PC-9 (cell line): Measurements from ENCODE around the gene FAM149A. TPM values are rescaled to one million over a fixed set of nuclear protein-coding genes. Genes with fewer than 3 reads are reported as not detected.
A peak's percentile ranks its signal among the peaks of the same experiment; 100 is the strongest.

Source experiments
- BruUV-seq: library from RNA; stranded (reverse); fragments of 400-500 nt; replicated peaks from 2 replicates; lab custom pipeline; 2021; lab: Mats Ljungman, UMichigan
- CTCF ChIA-PET: fragments of 300-600 bp; sonication (Branson Sonifier 250); formaldehyde crosslinking; loops from one replicate; lab custom pipeline; 2022; ENCODE audit warnings: antibody characterized with exemption; lab: Charles Lee
- POLR2A ChIA-PET: fragments of 300-600 bp; sonication (Branson Sonifier 250); formaldehyde crosslinking; loops from one replicate; lab custom pipeline; 2022; ENCODE audit warnings: antibody characterized with exemption; ENCODE audit not compliant: unreplicated experiment; lab: Charles Lee
- DNase-seq, 2 experiments: peaks; one replicate each; pipeline versions ENCODE4 v3.0.0 to v3.0.0-alpha.2; 2015 to 2022; ENCODE audit warnings: mixed read lengths in 1 of 2
- H2AFZ ChIP-seq: fragments of 200-600 bp; sonication (generic); 2 replicates; pipeline ENCODE4 v1.8.1; 2017; ENCODE audit warnings: antibody characterized with exemption
- H3F3A ChIP-seq: fragments of 200-600 bp; sonication (generic); 2 replicates; pipeline ENCODE4 v1.8.1; 2017; ENCODE audit warnings: antibody characterized with exemption, mild to moderate bottlenecking, low read depth; ENCODE audit not compliant: insufficient read depth
- H3K27ac ChIP-seq: fragments of 200-600 bp; sonication (generic); 2 replicates; pipeline ENCODE4 v1.6.1; 2016; ENCODE audit warnings: mixed run types
- H3K27me3 ChIP-seq: fragments of 200-600 bp; sonication (generic); 2 replicates; pipeline ENCODE4 v1.6.1; 2016; ENCODE audit warnings: low read depth, mixed run types; ENCODE audit not compliant: insufficient read depth
- H3K36me3 ChIP-seq: fragments of 200-600 bp; sonication (generic); 2 replicates; pipeline ENCODE4 v1.6.1; 2016; ENCODE audit warnings: low read depth, mixed run types
- H3K4me1 ChIP-seq: fragments of 200-600 bp; sonication (generic); replicated peaks from 2 replicates; pipeline ENCODE4 v1.6.1; 2016; ENCODE audit warnings: mixed run types; ENCODE audit not compliant: insufficient read depth
- H3K4me2 ChIP-seq: fragments of 200-600 bp; sonication (generic); 2 replicates; pipeline ENCODE4 v1.6.1; 2017; ENCODE audit warnings: mixed run types
- H3K4me3 ChIP-seq: fragments of 200-600 bp; sonication (generic); 2 replicates; pipeline ENCODE4 v1.6.1; 2016; ENCODE audit warnings: mixed run types
- H3K79me2 ChIP-seq: fragments of 200-600 bp; sonication (generic); 2 replicates; pipeline ENCODE4 v1.6.1; 2017; ENCODE audit warnings: low read depth, mixed run types
- H3K9me2 ChIP-seq: fragments of 200-600 bp; sonication (generic); 2 replicates; pipeline ENCODE4 v1.8.1; 2017; ENCODE audit warnings: mild to moderate bottlenecking; ENCODE audit not compliant: insufficient read depth
- H3K9me3 ChIP-seq: fragments of 200-600 bp; sonication (generic); 2 replicates; pipeline ENCODE4 v1.8.1; 2016; ENCODE audit warnings: low read depth; ENCODE audit not compliant: insufficient read depth
- H4K20me1 ChIP-seq: fragments of 200-600 bp; sonication (generic); 2 replicates; pipeline ENCODE4 v1.8.1; 2017; ENCODE audit not compliant: insufficient read depth
- EZH2 ChIP-seq: fragments of 200-600 bp; sonication (generic); IDR thresholded peaks from 2 replicates; pipeline ENCODE4 v1.8.0; 2017; ENCODE audit warnings: antibody characterized with exemption, low read depth
- intact Hi-C: fragments of 100-400 bp; cut with micrococcal nuclease; formaldehyde crosslinking; loops from one replicate; pipeline ENCODE4 v1.10.0; 2022; ENCODE audit not compliant: unreplicated experiment
- total RNA-seq: library from RNA; stranded (reverse); gene quantifications from 2 replicates; pipeline ENCODE4 v1.2.3, GENCODE V29; 2021
- TF ChIP-seq, protein P1 (sequence below): fragments of 200-600 bp; sonication (generic); conservative IDR thresholded peaks from 2 replicates; pipeline ENCODE4 v1.6.1; 2017; ENCODE audit warnings: mixed run types, antibody characterized with exemption, mild to moderate bottlenecking, moderate library complexity

The FAM149A gene
- total RNA-seq, 1 experiment from 2014 or later, result 0.26 TPM

- no peaks in the 10 kb centered on the region for H3K36me3 ChIP-seq
- no peaks in the 10 kb centered on the region for H3K27me3 ChIP-seq
- no peaks in the 10 kb centered on the region for H3F3A ChIP-seq
- CTCF ChIA-PET, result interaction anchor here (1.2 to 1.7 kb wide), 2 partner anchors 11 to 58 kb away, joined by 3 to 4 read pairs; partner anchors contain the start of gene TLR3
- H3K4me1 ChIP-seq, result peaks cover 16% of the 10 kb centered on the region
- intact Hi-C loops, result no loop called here
- H3K9me3 ChIP-seq, result no peaks in the 10 kb centered on the region
- peak overlapping the region; percentile 51 for H3K4me2 ChIP-seq
- TF ChIP-seq EZH2, result no peak
- TF ChIP-seq, protein P1, sequence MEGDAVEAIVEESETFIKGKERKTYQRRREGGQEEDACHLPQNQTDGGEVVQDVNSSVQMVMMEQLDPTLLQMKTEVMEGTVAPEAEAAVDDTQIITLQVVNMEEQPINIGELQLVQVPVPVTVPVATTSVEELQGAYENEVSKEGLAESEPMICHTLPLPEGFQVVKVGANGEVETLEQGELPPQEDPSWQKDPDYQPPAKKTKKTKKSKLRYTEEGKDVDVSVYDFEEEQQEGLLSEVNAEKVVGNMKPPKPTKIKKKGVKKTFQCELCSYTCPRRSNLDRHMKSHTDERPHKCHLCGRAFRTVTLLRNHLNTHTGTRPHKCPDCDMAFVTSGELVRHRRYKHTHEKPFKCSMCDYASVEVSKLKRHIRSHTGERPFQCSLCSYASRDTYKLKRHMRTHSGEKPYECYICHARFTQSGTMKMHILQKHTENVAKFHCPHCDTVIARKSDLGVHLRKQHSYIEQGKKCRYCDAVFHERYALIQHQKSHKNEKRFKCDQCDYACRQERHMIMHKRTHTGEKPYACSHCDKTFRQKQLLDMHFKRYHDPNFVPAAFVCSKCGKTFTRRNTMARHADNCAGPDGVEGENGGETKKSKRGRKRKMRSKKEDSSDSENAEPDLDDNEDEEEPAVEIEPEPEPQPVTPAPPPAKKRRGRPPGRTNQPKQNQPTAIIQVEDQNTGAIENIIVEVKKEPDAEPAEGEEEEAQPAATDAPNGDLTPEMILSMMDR, result no peak
- H3K4me3 ChIP-seq, result peak overlapping the region; percentile 36; the same call in 1 of the 2 replicates
- no peaks in the 10 kb centered on the region for H4K20me1 ChIP-seq
- H3K79me2 ChIP-seq, result no peaks in the 10 kb centered on the region
- BruUV-seq, result no TSS peak
- POLR2A ChIA-PET, result no interaction called here
- H3K9me2 ChIP-seq, result no peaks in the 10 kb centered on the region
- no peak overlapping the region for H3K27ac ChIP-seq
- DNase-seq, result peak; percentile 27 to 52
- H2AFZ ChIP-seq, result 0 out of 2 replicates have a peak overlapping the region, but pooled peaks have one; percentile 33
Measured at GRCh38 chr4:186078981-186079638, 25.4 kb upstream of the FAM149A start.

DNA sequence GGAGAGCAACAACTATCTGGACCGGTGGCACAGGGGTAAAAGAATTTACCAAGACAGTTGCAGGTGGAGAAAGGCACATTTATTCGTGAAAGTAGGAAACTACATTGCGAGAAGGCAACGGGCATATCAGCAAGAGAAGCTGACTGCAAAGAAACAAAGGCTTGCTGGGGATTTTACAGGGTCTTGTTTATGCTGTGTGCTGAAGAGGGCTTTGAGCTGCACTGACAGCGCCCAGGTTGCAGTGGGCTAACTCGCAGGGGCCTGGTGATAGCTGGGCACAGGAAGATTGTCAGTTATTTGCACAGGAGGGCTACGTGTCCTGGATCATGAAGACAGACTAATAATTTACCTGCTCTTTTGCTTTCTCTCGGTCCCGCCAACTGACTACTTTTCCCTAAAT is 24.8 kb upstream of the FAM149A start:
- H3K4me2 ChIP-seq, result peak overlapping the region; percentile 51; the same call in 1 of the 2 replicates
- POLR2A ChIA-PET, result no interaction called here
- peak overlapping the region; percentile 36; the same call in 1 of the 2 replicates for H3K4me3 ChIP-seq
- no peaks in the 10 kb centered on the region for H4K20me1 ChIP-seq
- CTCF ChIA-PET, result interaction anchor here (1.2 to 1.7 kb wide), 2 partner anchors 11 to 58 kb away, joined by 3 to 4 read pairs; partner anchors contain the start of gene TLR3
- TF ChIP-seq, protein P1, result no peak
- H3K27me3 ChIP-seq, result no peaks in the 10 kb centered on the region
- DNase-seq, result no peak
- intact Hi-C loops, result no loop called here
- H3K9me2 ChIP-seq, result no peaks in the 10 kb centered on the region
- H3K9me3 ChIP-seq, result no peaks in the 10 kb centered on the region
- BruUV-seq, result no TSS peak
- no peaks in the 10 kb centered on the region for H3K79me2 ChIP-seq
- no peaks in the 10 kb centered on the region for H3F3A ChIP-seq
- 0 out of 2 replicates have a peak overlapping the region, but pooled peaks have one; percentile 33 for H2AFZ ChIP-seq
- no peaks in the 10 kb centered on the region for H3K36me3 ChIP-seq
- H3K27ac ChIP-seq, result no peak overlapping the region
- H3K4me1 ChIP-seq, result peaks cover 16% of the 10 kb centered on the region

DNA sequence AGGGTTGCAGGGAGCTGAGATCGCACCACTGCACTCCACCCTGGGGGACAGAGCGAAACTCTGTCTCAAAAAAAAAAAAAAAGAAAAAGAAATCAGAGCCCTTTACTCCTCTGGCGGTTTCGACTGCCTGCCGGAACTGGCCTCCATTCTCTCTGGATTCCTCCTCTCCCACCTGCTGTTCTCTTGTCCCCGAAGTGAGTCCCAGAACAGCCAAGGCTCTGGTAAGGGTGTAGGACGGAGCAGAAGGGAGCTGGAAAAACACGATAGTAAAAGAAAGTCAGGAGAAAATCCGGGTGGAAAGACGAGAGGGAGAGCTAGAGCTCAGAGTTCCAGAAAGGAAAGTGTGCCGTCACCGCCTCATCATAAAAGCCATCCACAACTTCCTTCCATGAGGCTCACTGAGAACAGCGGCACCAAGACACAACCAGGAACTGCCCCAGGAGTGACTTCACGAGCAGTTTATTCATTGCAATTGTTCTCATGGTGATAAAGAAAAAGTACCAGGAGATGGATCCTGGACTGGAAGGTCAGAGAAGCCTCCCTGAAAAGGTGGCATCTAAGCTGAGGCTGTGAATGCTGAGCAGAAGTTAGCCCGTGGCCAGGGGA is 23.2 kb upstream of the FAM149A start:
- Histone ChIP-seq H3K79me2 (no peaks in the 10 kb centered on the region), H4K20me1 (no peaks in the 10 kb centered on the region), H3F3A (no peaks in the 10 kb centered on the region), H3K36me3 (no peaks in the 10 kb centered on the region), H3K27ac (no peak overlapping the region), H3K9me3 (no peaks in the 10 kb centered on the region), H3K4me1 (peaks cover 16% of the 10 kb centered on the region), H2AFZ (no peak overlapping the region), H3K4me3 (no peak overlapping the region), H3K9me2 (no peaks in the 10 kb centered on the region), H3K27me3 (no peaks in the 10 kb centered on the region), H3K4me2 (no peak overlapping the region)
- BruUV-seq, result no TSS peak
- POLR2A ChIA-PET, result no interaction called here
- DNase-seq, result no peak
- intact Hi-C loops, result no loop called here
- no peak for TF ChIP-seq EZH2
- TF ChIP-seq, protein P1, result no peak
- CTCF ChIA-PET, result no interaction called here
